Prostate gland (tissue), 2 donors: ENCODE data around the gene SRSF3. TPM values are rescaled to one million over a fixed set of nuclear protein-coding genes. Genes with fewer than 3 reads are reported as not detected.

ENCODE experiments used
- DNase-seq: peaks from one replicate; pipeline ENCODE4 v3.0.0-alpha.2; 2019; ENCODE audit warnings: low spot score
- H3K27ac ChIP-seq, 2 donors: fragments of 200-600 bp; sonication (generic); 2 replicates each; pipeline ENCODE4 v1.5.1; 2017 to 2019
- H3K27me3 ChIP-seq: fragments of 200-600 bp; sonication (generic); replicated peaks from 2 replicates; pipeline ENCODE4 v1.5.1; 2019; ENCODE audit not compliant: insufficient read depth
- H3K36me3 ChIP-seq, 2 donors: fragments of 200-600 bp; sonication (generic); 1 replicate in 1 of 2; 2 replicates in 1 of 2; pipeline versions ENCODE4 v1.5.1 to v1.8.1; 2017 to 2019
- H3K4me1 ChIP-seq: fragments of 200-600 bp; sonication (generic); replicated peaks from 2 replicates; pipeline ENCODE4 v1.5.1; 2019
- H3K4me3 ChIP-seq, 2 donors: fragments of 200-600 bp; sonication (generic); 2 replicates each; pipeline ENCODE4 v1.5.1; 2017 to 2019
- H3K9me3 ChIP-seq: fragments of 200-600 bp; sonication (generic); 2 replicates; pipeline ENCODE4 v1.5.1; 2017
- POLR2A ChIP-seq: fragments of 450-650 bp; IDR thresholded peaks from one replicate; pipeline ENCODE4 v1.6.1; 2016; ENCODE audit warnings: antibody characterized with exemption, mild to moderate bottlenecking
- POLR2AphosphoS5 ChIP-seq: sonication (generic); formaldehyde crosslinking; IDR thresholded peaks from one replicate; pipeline ENCODE4 v1.6.1; 2017; ENCODE audit warnings: antibody characterized with exemption
- WGBS: methylation state at CpG from one replicate; pipeline ENCODE4 v1.1.5; 2018; 5-methylcytosine and 5-hydroxymethylcytosine counted together
- intact Hi-C: fragments of 100-400 bp; cut with DNase I; formaldehyde crosslinking; loops from one replicate; pipeline ENCODE4 v1.14.2; 2022
- total RNA-seq, 2 donors: library from RNA; depleted of rRNA; stranded (reverse); fragments of >200 nt; gene quantifications; one replicate each; pipeline ENCODE4 v1.1.0, GENCODE V29; 2016
- TF ChIP-seq, protein P1 (sequence below), 4 experiments: fragments of 200-600 bp in 2 of 4; fragments of 450-650 bp in 2 of 4; sonication (generic) in 2 of 4; IDR thresholded peaks; 1 replicate in 3 of 4; 2 replicates in 1 of 4; pipeline ENCODE4 v1.5.1; 2016 to 2019; ENCODE audit warnings: antibody characterized with exemption in 4 of 4, mild to moderate bottlenecking in 2 of 4, moderate library complexity in 2 of 4

The SRSF3 gene
- total RNA-seq, 2 donors from 2014 or later = 111 to 153 TPM

GRCh38 chr6:36639171-36639808 lies 45.1 kb downstream of the SRSF3 start:
- intact Hi-C loops = no loop called here
- no peak for DNase-seq
- H3K27ac ChIP-seq = no peak overlapping the region
- H3K4me3 ChIP-seq = no peak overlapping the region
- H3K36me3 ChIP-seq = no peaks in the 10 kb centered on the region
- 95% methylated on average over 11 of the region's 11 CpGs for WGBS
- H3K9me3 ChIP-seq = no peaks in the 10 kb centered on the region
- no peaks in the 10 kb centered on the region for H3K27me3 ChIP-seq
- TF ChIP-seq, protein P1, sequence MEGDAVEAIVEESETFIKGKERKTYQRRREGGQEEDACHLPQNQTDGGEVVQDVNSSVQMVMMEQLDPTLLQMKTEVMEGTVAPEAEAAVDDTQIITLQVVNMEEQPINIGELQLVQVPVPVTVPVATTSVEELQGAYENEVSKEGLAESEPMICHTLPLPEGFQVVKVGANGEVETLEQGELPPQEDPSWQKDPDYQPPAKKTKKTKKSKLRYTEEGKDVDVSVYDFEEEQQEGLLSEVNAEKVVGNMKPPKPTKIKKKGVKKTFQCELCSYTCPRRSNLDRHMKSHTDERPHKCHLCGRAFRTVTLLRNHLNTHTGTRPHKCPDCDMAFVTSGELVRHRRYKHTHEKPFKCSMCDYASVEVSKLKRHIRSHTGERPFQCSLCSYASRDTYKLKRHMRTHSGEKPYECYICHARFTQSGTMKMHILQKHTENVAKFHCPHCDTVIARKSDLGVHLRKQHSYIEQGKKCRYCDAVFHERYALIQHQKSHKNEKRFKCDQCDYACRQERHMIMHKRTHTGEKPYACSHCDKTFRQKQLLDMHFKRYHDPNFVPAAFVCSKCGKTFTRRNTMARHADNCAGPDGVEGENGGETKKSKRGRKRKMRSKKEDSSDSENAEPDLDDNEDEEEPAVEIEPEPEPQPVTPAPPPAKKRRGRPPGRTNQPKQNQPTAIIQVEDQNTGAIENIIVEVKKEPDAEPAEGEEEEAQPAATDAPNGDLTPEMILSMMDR (IDR thresholded peaks at IDR 0.05) = no peak
- no peak for TF ChIP-seq POLR2AphosphoS5
- TF ChIP-seq POLR2A = no peak
- H3K4me1 ChIP-seq = peaks cover 12% of the 10 kb centered on the region

- Histone ChIP-seq H3K4me3 (no peak overlapping the region), H3K27ac (no peak overlapping the region), H3K27me3 (no peaks in the 10 kb centered on the region), H3K9me3 (no peaks in the 10 kb centered on the region), H3K4me1 (peaks cover 11% of the 10 kb centered on the region), H3K36me3 (no peaks in the 10 kb centered on the region)
- intact Hi-C loops = no loop called here
- 42% methylated on average over 3 of the region's 3 CpGs for WGBS
- TF ChIP-seq POLR2AphosphoS5 = peak; percentile 69
- TF ChIP-seq, protein P1 (IDR thresholded peaks at IDR 0.05) = no peak
- no peak for DNase-seq
Observed at GRCh38 chr6:36641543-36641942, 47.4 kb downstream of the SRSF3 start.

DNA sequence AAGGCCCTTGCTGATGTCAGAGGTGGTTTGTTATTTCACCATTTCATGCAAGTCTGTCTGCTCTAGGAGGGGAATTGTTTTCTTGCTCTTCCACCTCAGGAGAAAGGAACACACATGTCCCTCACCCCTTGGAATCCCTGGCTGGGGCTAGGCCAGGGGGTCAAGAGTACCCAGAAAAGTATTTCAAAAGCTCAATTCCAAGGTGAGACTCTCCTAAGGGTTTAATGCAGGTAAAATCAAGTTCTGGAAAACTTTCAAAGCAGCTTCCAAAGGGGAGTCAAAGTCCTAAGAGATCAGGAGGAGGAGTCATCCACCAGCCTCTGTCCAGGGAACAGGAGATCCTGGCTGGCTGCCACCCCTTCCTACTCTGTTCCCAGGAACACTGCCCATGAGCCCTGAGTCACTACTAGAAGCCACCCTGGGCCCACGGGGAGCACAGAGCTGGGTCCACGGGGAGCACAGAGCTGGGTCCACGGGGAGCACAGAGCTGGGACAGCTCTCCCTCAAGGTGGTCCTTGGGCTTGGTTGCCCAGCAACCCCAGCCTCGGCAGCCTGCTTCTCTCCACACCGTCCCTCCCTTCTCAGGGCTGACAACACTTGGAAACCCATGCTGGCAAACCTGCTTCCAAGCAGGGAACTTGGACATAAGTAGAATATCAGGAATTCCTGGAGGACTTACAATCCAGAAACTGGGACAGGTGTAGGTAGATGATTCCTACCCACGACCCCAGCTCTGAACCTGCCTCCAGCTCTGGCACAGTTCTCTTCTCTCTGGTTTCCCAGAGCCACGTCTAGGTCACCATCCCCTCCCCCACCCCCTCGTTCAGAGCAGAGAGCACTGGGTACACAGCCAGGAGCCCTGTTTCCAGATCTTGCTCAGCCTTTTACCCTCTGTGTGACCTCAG lies 49.0 kb downstream of the SRSF3 start:
- Histone ChIP-seq H3K9me3 (no peaks in the 10 kb centered on the region), H3K27ac (peak overlapping the region in 1 of 2 donors; percentile 3), H3K27me3 (no peaks in the 10 kb centered on the region), H3K4me1 (peaks cover 11% of the 10 kb centered on the region), H3K4me3 (no peak overlapping the region), H3K36me3 (no peaks in the 10 kb centered on the region)
- TF ChIP-seq POLR2AphosphoS5 (peak; percentile 26), POLR2A (no peak)
- TF ChIP-seq, protein P1 (IDR thresholded peaks at IDR 0.05) = no peak
- WGBS = 43% methylated on average over 8 of the region's 8 CpGs
- intact Hi-C loops = no loop called here
- peak; percentile 82 for DNase-seq

- Histone ChIP-seq H3K4me3 (no peak overlapping the region), H3K4me1 (peaks cover 11% of the 10 kb centered on the region), H3K27ac (no peak overlapping the region), H3K9me3 (no peaks in the 10 kb centered on the region), H3K36me3 (no peaks in the 10 kb centered on the region), H3K27me3 (no peaks in the 10 kb centered on the region)
- intact Hi-C loops = no loop called here
- TF ChIP-seq POLR2AphosphoS5 (no peak), POLR2A (no peak)
- TF ChIP-seq, protein P1 (IDR thresholded peaks at IDR 0.05) = no peak
- WGBS = 89% methylated on average over 4 of the region's 4 CpGs
- no peak for DNase-seq
Observed at GRCh38 chr6:36643977-36644376, 49.8 kb downstream of the SRSF3 start.
